H1 (cell line): ENCODE results near the gene CCT5. TPM values are rescaled to one million over a fixed set of nuclear protein-coding genes. Genes with fewer than 3 reads are reported as not detected.

Experiments
- CTCF ChIA-PET: fragments of 300-600 bp; sonication (Branson Sonifier 250); formaldehyde crosslinking; loops from one replicate; lab custom pipeline; 2021; ENCODE audit not compliant: partially characterized antibody; lab: Charles Lee
- POLR2A ChIA-PET: fragments of 300-600 bp; sonication (Branson Sonifier 250); formaldehyde crosslinking; loops from one replicate; lab custom pipeline; 2021; ENCODE audit warnings: inconsistent platforms; ENCODE audit not compliant: partially characterized antibody; lab: Charles Lee
- DNase-seq, 2 experiments: peaks; one replicate each; pipeline versions ENCODE4 v3.0.0 to v3.0.0-alpha.2; 2010 to 2022; ENCODE audit warnings: low spot score in 2 of 2, low read depth in 1 of 2, mixed read lengths in 1 of 2
- FAIRE-seq: peaks from 2 replicates; lab custom pipeline; 2011; peaks lifted over from hg19 to GRCh38; lab: Jason Lieb, UNC
- H2AFZ ChIP-seq: 2 replicates; pipeline ENCODE4 v1.8.1; 2012; ENCODE audit warnings: low read length, inconsistent platforms
- H2AK5ac ChIP-seq: 2 replicates; pipeline ENCODE4 v1.6.1; 2013; ENCODE audit warnings: low read depth, low read length
- H2BK120ac ChIP-seq: replicated peaks from 2 replicates; pipeline ENCODE3; 2013; ENCODE audit warnings: low read depth, low read length, inconsistent platforms
- H2BK12ac ChIP-seq: 2 replicates; pipeline ENCODE4 v1.6.1; 2013; ENCODE audit warnings: low read depth, low read length
- H2BK15ac ChIP-seq: 2 replicates; pipeline ENCODE4 v1.6.1; 2013; ENCODE audit warnings: low read length
- H2BK20ac ChIP-seq: 2 replicates; pipeline ENCODE4 v1.6.1; 2013; ENCODE audit warnings: low read length
- H2BK5ac ChIP-seq: 2 replicates; pipeline ENCODE4 v1.6.1; 2013; ENCODE audit warnings: low read depth, low read length
- H3K14ac ChIP-seq: 2 replicates; pipeline ENCODE4 v1.6.1; 2013; ENCODE audit warnings: inconsistent platforms; ENCODE audit not compliant: insufficient read length
- H3K18ac ChIP-seq: 2 replicates; pipeline ENCODE4 v1.6.1; 2013; ENCODE audit warnings: low read length; ENCODE audit errors: extremely low read depth
- H3K23ac ChIP-seq: 2 replicates; pipeline ENCODE4 v1.6.1; 2013; ENCODE audit warnings: inconsistent platforms; ENCODE audit not compliant: insufficient read length
- H3K23me2 ChIP-seq: 2 replicates; pipeline ENCODE4 v1.6.1; 2013; ENCODE audit warnings: low read depth, low read length
- H3K27ac ChIP-seq: 2 replicates; pipeline ENCODE4 v1.6.1; 2011; ENCODE audit warnings: low read depth, low read length, inconsistent platforms
- H3K27me3 ChIP-seq, 4 experiments: replicated peaks in 1 of 4; 1 replicate in 1 of 4; 2 replicates in 3 of 4; pipeline versions ENCODE4 v1.6.1 to v1.8.1; 2011 to 2013; ENCODE audit warnings: low read length in 3 of 4, mild to moderate bottlenecking in 3 of 4, inconsistent platforms in 2 of 4, mixed read lengths in 2 of 4, moderate library complexity in 1 of 4; ENCODE audit not compliant: control insufficient read depth in 3 of 4, insufficient read depth in 3 of 4; ENCODE audit errors: extremely low read depth in 1 of 4
- H3K36me3 ChIP-seq, 4 experiments: 2 replicates each; pipeline versions ENCODE4 v1.6.1 to v1.8.1; 2011 to 2013; ENCODE audit warnings: mild to moderate bottlenecking in 4 of 4, low read length in 3 of 4, moderate library complexity in 2 of 4, control low read depth in 1 of 4, inconsistent platforms in 1 of 4; ENCODE audit not compliant: insufficient read depth in 4 of 4, control insufficient read depth in 2 of 4
- H3K4ac ChIP-seq: replicated peaks from 2 replicates; pipeline ENCODE3; 2013; ENCODE audit warnings: low read length, low read depth, mixed read lengths, inconsistent platforms; ENCODE audit not compliant: insufficient read length
- H3K4me1 ChIP-seq, 4 experiments: replicated peaks in 1 of 4; 1 replicate in 1 of 4; 2 replicates in 3 of 4; pipeline versions ENCODE4 v1.6.1 to v1.8.1; 2011 to 2013; ENCODE audit warnings: low read length in 3 of 4, inconsistent platforms in 2 of 4, mixed read lengths in 1 of 4; ENCODE audit not compliant: insufficient read depth in 4 of 4, control insufficient read depth in 3 of 4
- H3K4me2 ChIP-seq, 2 experiments: 2 replicates each; pipeline versions ENCODE4 v1.6.1 to v1.8.1; 2011 to 2013; ENCODE audit warnings: low read depth in 2 of 2, low read length in 2 of 2, control low read depth in 1 of 2, inconsistent platforms in 1 of 2, mild to moderate bottlenecking in 1 of 2; ENCODE audit not compliant: insufficient read depth in 1 of 2
- H3K4me3 ChIP-seq, 4 experiments: fragments of 200-600, 300-600 bp in 1 of 4; sonication (generic), shearing (Covaris generic), sonication (Bioruptor Twin) in 1 of 4; 2 replicates each; pipeline versions ENCODE4 v1.5.1 to v1.8.1; 2011 to 2016; ENCODE audit warnings: low read length in 4 of 4, low read depth in 3 of 4, control low read depth in 2 of 4, inconsistent platforms in 2 of 4, mild to moderate bottlenecking in 2 of 4, mixed read lengths in 1 of 4, moderate library complexity in 1 of 4; ENCODE audit not compliant: insufficient read depth in 2 of 4; ENCODE audit errors: extremely low read depth in 1 of 4
- H3K56ac ChIP-seq: replicated peaks from 2 replicates; pipeline ENCODE3; 2013; ENCODE audit warnings: low read depth, mild to moderate bottlenecking, mixed read lengths, low read length, inconsistent platforms; ENCODE audit not compliant: insufficient read length
- H3K79me1 ChIP-seq: 2 replicates; pipeline ENCODE4 v1.6.1; 2013; ENCODE audit warnings: low read depth, low read length, control low read depth
- H3K79me2 ChIP-seq, 2 experiments: 2 replicates each; pipeline versions ENCODE4 v1.6.1 to v1.8.1; 2012 to 2013; ENCODE audit warnings: low read length in 2 of 2, mild to moderate bottlenecking in 2 of 2, inconsistent platforms in 1 of 2; ENCODE audit not compliant: insufficient read depth in 2 of 2, control insufficient read depth in 1 of 2
- H3K9ac ChIP-seq, 4 experiments: replicated peaks in 1 of 4; 1 replicate in 1 of 4; 2 replicates in 3 of 4; pipeline versions ENCODE4 v1.6.1 to v1.8.1; 2011 to 2013; ENCODE audit warnings: low read depth in 3 of 4, low read length in 3 of 4, control low read depth in 2 of 4, mild to moderate bottlenecking in 2 of 4, moderate library complexity in 2 of 4, inconsistent platforms in 1 of 4; ENCODE audit errors: extremely low read depth in 1 of 4
- H3K9me3 ChIP-seq, 2 experiments: 2 replicates each; pipeline versions ENCODE4 v1.6.1 to v1.8.1; 2012 to 2013; ENCODE audit warnings: mild to moderate bottlenecking in 2 of 2, moderate library complexity in 2 of 2, control low read depth in 1 of 2, inconsistent platforms in 1 of 2, low read depth in 1 of 2, low read length in 1 of 2, mixed read lengths in 1 of 2; ENCODE audit not compliant: insufficient read depth in 2 of 2
- H4K20me1 ChIP-seq, 2 experiments: replicated peaks in 1 of 2; 2 replicates each; pipeline versions ENCODE3 to v1.8.1; 2011 to 2013; ENCODE audit warnings: inconsistent platforms in 2 of 2, low read length in 2 of 2, mild to moderate bottlenecking in 1 of 2; ENCODE audit not compliant: insufficient read depth in 2 of 2, control insufficient read depth in 1 of 2
- H4K5ac ChIP-seq: 2 replicates; pipeline ENCODE4 v1.6.1; 2013; ENCODE audit warnings: low read length, low read depth, mixed read lengths, inconsistent platforms; ENCODE audit not compliant: insufficient read length
- H4K8ac ChIP-seq: 2 replicates; pipeline ENCODE4 v1.8.0; 2013; ENCODE audit warnings: mild to moderate bottlenecking, moderate library complexity, low read length, inconsistent platforms; ENCODE audit not compliant: insufficient read depth; ENCODE audit errors: extremely low read depth
- H4K91ac ChIP-seq: replicated peaks from 2 replicates; pipeline ENCODE3; 2013; ENCODE audit warnings: low read length, mixed read lengths, inconsistent platforms; ENCODE audit not compliant: insufficient read length
- BRCA1 ChIP-seq: IDR thresholded peaks from 2 replicates; pipeline ENCODE4 v1.6.1; 2012; ENCODE audit warnings: low read depth, low read length, improper control_type of control experiment
- GTF2F1 ChIP-seq: IDR thresholded peaks from 2 replicates; pipeline ENCODE4 v1.6.1; 2012; ENCODE audit warnings: low read depth, low read length, improper control_type of control experiment, borderline replicate concordance
- POLR2AphosphoS5 ChIP-seq: IDR thresholded peaks from 2 replicates; pipeline ENCODE4 v1.6.1; 2011; ENCODE audit warnings: low read depth, low read length
- POU5F1 ChIP-seq: IDR thresholded peaks from 2 replicates; pipeline ENCODE4 v1.6.1; 2011; ENCODE audit warnings: low read depth, mild to moderate bottlenecking, low read length, moderate library complexity
- RXRA ChIP-seq: IDR thresholded peaks from 2 replicates; pipeline ENCODE4 v1.6.1; 2011; ENCODE audit warnings: low read depth, mild to moderate bottlenecking, low read length, moderate library complexity; ENCODE audit not compliant: insufficient read depth
- WGBS, 2 experiments: shearing (Covaris generic) in 1 of 2; methylation state at CpG; one replicate each; pipeline versions ENCODE4 v1.1.6 to v1.1.7; 2013 to 2015; ENCODE audit warnings: low lambda C conversion rate in 2 of 2, mixed read lengths in 2 of 2, inconsistent platforms in 1 of 2, low coverage in 1 of 2, missing lambda C conversion rate in 1 of 2; ENCODE audit not compliant: insufficient replicate concordance in 2 of 2, insufficient coverage in 1 of 2, insufficient read length in 1 of 2; ENCODE audit errors: extremely low coverage in 1 of 2, missing lambda C conversion rate in 1 of 2; 5-methylcytosine and 5-hydroxymethylcytosine counted together
- polyA plus RNA-seq, 7 experiments: library from polyadenylated mRNA; depleted of rRNA in 3 of 7; stranded (reverse) in 5 of 7; unstranded in 2 of 7; fragments of >200 nt in 5 of 7; fragments of 200-250 nt in 2 of 7; gene quantifications; 1 replicate in 5 of 7; 2 replicates in 1 of 7; 4 replicates in 1 of 7; pipeline versions ENCODE4 v1.2.1 to v1.2.3, GENCODE V29; 2011 to 2013; ENCODE audit warnings: missing spikeins in 2 of 7, mixed read lengths in 2 of 7
- total RNA-seq: library from RNA; stranded (reverse); fragmentation: NEBNext Ultra II Directional; extraction: Animal tissue kit (Norgen Biotek cat#: 25700); gene quantifications from 2 replicates; pipeline ENCODE4 v1.2.1, GENCODE V29; 2021

CCT5 gene
- total and polyA plus RNA-seq, 2 of the 8 experiments (the other 6 are each of a cell fraction or from before 2014, with no cell fraction given) = 425 to 549 TPM

DNA sequence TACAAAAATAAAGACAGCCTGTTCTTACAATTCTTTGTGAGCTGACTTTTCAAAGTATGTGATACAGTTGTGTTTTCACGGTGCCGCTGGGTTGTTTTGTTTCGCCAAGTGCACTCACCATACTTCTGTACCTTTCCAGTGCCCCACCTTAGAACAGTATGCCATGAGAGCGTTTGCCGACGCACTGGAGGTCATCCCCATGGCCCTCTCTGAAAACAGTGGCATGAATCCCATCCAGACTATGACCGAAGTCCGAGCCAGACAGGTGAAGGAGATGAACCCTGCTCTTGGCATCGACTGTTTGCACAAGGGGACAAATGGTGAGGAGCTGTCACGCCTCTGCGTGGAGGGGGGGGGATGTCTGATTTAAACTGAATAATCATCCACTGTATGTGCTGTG, 12.9 kb downstream of the CCT5 start:
- no peak overlapping the region for H3K14ac ChIP-seq
- no peaks in the 10 kb centered on the region for H3K4me1 ChIP-seq
- H4K20me1 ChIP-seq = peaks cover 3 to 22% of the 10 kb centered on the region in 2 experiments
- no peak overlapping the region for H3K4me2 ChIP-seq
- H3K27ac ChIP-seq = no peak overlapping the region
- no peak overlapping the region for H3K4me3 ChIP-seq
- no peak overlapping the region for H2BK15ac ChIP-seq
- H2BK20ac ChIP-seq = no peak overlapping the region
- no peak overlapping the region for H4K8ac ChIP-seq
- no peak overlapping the region for H4K5ac ChIP-seq
- no peak overlapping the region for H4K91ac ChIP-seq
- no peak overlapping the region for H2BK5ac ChIP-seq
- H3K79me2 ChIP-seq = peaks cover 0 to 3% of the 10 kb centered on the region in 2 experiments; a peak in 1 of 4 replicates
- FAIRE-seq = no peak
- no peak for TF ChIP-seq POU5F1
- TF ChIP-seq RXRA = no peak
- 0 out of 2 replicates have a peak, but pooled peaks have one; percentile 59 for TF ChIP-seq POLR2AphosphoS5
- TF ChIP-seq GTF2F1 = no peak
- no peak for TF ChIP-seq BRCA1
- H3K9me3 ChIP-seq = no peaks in the 10 kb centered on the region
- H2BK12ac ChIP-seq = no peak overlapping the region
- CTCF ChIA-PET = interaction anchor here (0.6 to 1.4 kb wide), 3 partner anchors 11 to 114 kb away, joined by 3 read pairs; no protein-coding TSS in a partner anchor
- no peak overlapping the region for H3K4ac ChIP-seq
- H2BK120ac ChIP-seq = no peak overlapping the region
- POLR2A ChIA-PET = interaction anchor here (1.0 to 9.4 kb wide), 5 partner anchors 9 to 50 kb away, joined by 3 to 128 read pairs (median 5); partner anchors contain the start of genes ATPSCKMT and CCT5
- no peak overlapping the region for H3K9ac ChIP-seq
- H3K18ac ChIP-seq = no peak overlapping the region
- H3K23me2 ChIP-seq = no peaks in the 10 kb centered on the region
- WGBS, 2 experiments = 94% methylated on average over 11 of the region's 11 CpGs; no CpG with 5 or more reads in 1 of the 2 experiments
- no peak overlapping the region for H3K56ac ChIP-seq
- no peak for DNase-seq
- no peaks in the 10 kb centered on the region for H3K27me3 ChIP-seq
- no peak overlapping the region for H2AK5ac ChIP-seq
- H3K36me3 ChIP-seq = peaks cover 47 to 79% (median 73%) of the 10 kb centered on the region in 4 experiments
- H3K79me1 ChIP-seq = peaks cover 5% of the 10 kb centered on the region; the same call in 1 of the 2 replicates
- no peak overlapping the region for H2AFZ ChIP-seq
- no peak overlapping the region for H3K23ac ChIP-seq
